HG02970 (cell line): ENCODE data around the gene NR6A1.
"Not testable (repeated sequence)": the region's sequence is repeated elsewhere in the genome, so short reads cannot be mapped to it uniquely, and the experiment has no call there.

Experiments
- ATAC-seq: cut with Tn5 transposase; IDR thresholded peaks from one replicate; pipeline ENCODE4 v1.9.1; 2021; ENCODE audit warnings: mild to moderate bottlenecking, moderate library complexity, moderate number of reproducible peaks; ENCODE audit not compliant: unreplicated experiment, low FRiP score

The NR6A1 gene

GRCh38 chr9:124624735-124624992 lies 146.4 kb downstream of the NR6A1 start:
- no peak for ATAC-seq

DNA sequence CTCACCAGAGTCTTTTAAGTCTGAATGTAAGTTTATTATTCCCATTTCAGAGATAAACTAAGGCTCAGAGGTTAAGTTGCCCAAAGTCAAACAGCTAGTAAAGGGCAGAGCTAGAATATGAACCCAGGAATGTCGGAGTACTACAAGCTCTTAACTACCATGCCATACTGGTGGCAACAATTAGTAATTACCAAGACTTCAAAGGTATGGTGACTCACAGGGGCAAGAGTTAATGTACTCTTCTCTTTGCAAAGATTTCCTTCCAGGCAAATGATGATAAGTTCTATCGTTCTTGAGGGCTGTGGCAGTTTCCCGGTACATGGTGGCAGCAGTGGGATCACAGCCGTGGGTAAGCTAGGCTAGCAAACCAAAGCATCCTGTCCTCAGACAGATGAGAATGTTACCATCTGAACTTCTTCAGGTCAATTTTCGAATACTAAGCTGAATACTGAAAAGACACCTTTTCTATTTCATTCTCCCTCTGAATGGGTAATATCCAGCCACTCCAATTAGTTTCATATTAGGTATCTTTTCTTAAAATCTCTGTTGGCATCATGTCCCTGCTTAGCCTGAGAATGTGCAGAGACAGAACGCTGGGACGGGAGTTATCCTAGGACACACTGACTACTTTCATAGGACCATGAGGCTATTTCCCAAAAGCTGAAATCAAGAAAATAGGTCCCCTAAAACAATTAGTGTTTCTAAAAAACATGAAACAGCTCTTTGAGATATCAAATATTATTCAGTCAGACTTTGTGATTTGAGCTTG lies 147.0 kb downstream of the NR6A1 start:
- no peak for ATAC-seq

GRCh38 chr9:124622882-124623281 lies 148.2 kb downstream of the NR6A1 start:
- ATAC-seq, result no peak

DNA sequence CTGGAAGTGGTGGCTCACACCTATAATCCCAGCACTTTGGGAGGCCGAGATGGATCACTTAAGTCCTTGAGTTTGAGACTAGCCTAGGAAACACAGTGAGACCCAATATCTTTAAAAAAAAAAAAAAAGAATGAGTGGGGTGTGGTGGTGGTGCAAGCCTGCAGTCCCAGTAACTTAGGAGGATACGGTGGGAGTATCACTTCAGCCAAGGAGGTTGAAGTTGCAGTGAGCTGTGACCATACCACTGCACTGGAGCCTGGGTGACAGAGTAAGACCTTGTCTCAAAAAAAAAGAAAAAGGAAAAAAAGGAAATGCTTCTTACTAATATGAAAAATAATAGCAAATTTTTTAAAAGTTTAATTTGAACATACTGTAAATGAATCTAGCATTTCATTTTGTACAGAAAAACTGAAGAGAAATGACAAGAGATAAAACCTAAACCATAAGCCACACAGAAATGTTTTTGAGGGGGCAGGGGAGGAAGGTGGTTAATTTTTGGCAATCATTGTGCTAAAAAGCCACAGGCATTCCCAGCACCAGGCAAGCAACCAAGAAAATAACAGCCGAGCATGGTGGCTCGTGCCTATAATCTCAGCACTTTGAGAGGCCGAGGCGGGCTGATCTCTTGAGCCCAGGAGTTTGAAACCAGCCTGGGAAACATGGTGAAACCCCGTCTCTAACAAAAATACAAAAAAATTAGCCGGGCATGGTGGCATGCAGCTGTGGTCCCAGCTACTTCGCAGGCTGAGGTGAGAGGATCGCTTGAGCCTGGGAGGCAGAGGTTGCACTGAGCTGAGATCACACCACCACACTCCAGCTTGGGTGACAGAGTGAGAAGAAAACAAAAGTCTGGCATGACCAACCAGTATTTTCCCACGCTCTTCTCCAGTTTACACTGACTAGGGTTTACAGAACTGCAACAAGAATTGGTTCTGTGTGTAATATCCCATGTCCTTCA lies 149.5 kb downstream of the NR6A1 start:
- ATAC-seq, result no peak

GRCh38 chr9:124618476-124618875 lies 152.6 kb downstream of the NR6A1 start:
- ATAC-seq, result no peak

GRCh38 chr9:124617477-124618141 lies 153.5 kb downstream of the NR6A1 start:
- no peak for ATAC-seq

- no peak for ATAC-seq
Observed at GRCh38 chr9:124616961-124617360, 154.2 kb downstream of the NR6A1 start.

- ATAC-seq, result not testable (repeated sequence)
Observed at GRCh38 chr9:124615840-124616239, 155.3 kb downstream of the NR6A1 start.

- no peak for ATAC-seq
Observed at GRCh38 chr9:124615100-124615742, 155.9 kb downstream of the NR6A1 start.

- no peak for ATAC-seq
Observed at GRCh38 chr9:124613849-124614248, 157.3 kb downstream of the NR6A1 start.

- no peak for ATAC-seq
Observed at GRCh38 chr9:124611106-124611505, 160.0 kb downstream of the NR6A1 start.

- ATAC-seq, result no peak
Observed at GRCh38 chr9:124606027-124606426, 165.1 kb downstream of the NR6A1 start.

DNA sequence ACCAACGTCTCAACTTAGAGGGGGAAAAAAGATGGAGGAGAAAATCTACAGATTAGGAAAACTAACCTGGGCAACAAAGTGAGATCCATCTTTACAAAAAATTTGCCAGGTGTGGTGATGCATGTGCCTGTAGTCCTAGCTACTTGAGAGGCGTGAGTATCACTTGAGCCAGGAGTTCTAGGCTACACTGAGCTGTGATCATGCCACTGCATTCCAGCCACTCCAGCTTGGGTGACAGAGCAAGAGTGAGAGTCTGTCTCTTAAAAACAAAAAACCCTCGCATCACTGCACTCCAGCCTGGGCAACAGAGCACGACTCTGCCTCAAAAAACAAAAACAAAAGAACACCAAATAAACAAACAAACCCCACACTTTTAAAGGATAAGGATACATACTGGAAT lies 165.9 kb downstream of the NR6A1 start:
- no peak for ATAC-seq

DNA sequence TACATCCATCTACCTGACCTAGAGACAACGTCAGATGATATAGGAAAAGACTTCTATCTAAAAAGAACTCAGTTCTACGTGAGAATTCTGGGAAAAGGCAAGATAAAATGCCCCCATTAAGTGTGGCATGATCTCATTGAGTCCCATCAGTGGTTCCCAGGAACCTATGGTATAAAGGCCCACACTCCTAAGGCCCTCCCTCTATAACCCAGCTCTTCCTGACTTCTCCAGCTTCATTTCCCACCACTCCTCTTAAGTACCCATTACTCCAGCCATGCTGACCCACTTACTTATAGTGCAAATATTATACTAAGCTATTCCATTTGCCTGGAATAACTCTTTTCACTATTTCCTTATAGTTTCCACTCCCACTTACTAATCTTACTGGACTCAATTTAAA lies 168.5 kb downstream of the NR6A1 start:
- no peak for ATAC-seq

- ATAC-seq, result no peak
Observed at GRCh38 chr9:124602204-124602603, 168.9 kb downstream of the NR6A1 start.

DNA sequence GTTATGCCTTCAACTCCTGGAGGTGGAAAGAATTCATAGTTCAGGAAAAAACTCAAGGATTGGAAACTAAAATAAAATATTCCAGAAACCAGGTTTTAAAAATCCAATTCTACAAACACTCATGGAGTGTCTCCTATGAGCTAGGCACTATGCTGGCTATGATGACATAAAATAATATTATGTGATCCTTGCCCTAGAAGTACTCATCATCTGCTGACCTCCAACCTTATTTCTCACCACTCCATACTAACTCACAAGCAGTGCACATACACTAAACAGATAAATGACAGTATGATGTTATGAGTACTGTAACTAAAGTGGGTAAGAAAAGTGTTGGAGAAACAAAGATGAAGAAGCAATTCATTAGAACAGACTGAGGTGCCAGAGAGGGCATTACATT lies 170.7 kb downstream of the NR6A1 start:
- no peak for ATAC-seq

DNA sequence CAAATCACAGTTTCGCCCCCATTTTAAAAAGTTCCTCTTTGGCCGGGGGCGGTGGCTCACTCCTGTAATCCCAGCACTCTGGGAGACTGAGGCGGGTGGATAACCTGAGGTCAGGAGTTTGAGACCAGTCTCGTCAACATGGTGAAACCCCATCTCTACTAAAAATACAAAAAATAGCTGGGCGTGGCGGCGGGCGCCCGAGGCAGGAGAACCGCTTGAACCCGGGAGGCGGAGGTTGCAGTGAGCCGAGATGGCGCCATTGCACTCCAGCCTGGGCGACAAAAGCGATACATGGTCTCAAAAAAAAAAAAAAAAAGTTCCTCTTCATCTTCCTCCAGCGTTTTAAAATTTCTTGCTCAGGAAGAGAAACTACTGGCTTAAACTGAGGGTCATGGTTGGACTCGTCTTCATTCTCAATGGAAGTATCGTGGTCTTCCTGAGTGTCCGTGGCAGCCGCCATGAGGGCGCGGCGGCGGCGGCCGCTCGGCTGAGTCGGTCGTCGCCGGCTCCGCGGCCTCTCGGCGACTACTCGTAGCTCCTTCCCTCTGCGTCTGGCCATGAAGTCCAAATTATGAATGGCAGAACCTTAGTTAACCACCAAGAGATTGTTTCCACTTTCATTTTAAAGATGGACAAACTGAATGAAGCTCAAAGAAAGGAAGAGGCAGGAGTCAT lies 171.9 kb downstream of the NR6A1 start:
- no peak for ATAC-seq

- no peak for ATAC-seq
Observed at GRCh38 chr9:124598048-124598447, 173.1 kb downstream of the NR6A1 start.

DNA sequence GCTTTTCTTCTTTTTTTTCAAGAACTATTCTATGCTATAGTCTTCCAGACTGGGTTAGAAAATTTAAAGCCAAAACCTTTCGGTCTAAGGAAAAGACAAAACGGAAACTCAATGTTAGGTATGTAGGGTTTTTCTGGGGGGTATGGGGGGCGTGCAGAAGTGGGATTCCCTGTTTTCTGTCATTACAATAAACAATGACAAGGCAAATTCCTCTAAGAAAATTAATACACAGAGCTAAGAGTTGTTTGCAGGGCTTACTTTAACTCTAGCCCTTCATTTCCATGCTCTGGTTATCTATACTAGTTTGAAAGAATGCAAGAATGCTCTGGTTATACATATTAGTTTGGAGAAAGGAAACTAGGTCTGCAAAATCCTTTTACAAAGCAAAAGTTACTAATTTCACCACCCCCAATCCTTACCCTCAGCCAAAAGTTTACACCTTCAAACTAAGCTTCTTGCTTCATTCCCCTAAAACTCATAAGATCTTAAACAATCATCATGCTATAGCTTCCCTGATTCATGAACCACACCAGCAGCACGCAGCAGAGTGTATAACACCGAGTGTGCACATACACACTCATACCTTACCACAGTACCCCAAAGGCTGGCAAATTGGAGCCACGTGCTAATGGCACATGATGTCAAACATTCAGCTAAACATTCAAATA lies 174.8 kb downstream of the NR6A1 start:
- no peak for ATAC-seq

DNA sequence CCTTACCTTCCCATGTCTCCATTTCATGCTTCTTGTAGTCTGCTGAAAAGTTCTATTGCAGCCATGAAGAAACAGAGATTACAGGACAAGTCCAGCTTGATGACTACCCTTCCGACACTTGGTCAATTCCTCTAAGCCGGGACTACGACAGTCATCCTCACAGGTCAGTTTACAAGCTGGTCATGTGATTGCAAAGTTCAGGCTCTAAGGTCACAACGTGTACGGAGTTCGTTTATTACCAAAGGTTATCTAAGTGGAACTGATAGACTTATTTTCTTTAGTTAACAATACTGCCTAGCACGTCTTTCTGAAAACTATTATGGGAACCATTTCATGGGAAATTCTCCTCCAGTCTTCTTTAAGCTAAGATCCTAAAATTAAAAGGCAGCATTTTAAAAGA lies 175.4 kb downstream of the NR6A1 start:
- ATAC-seq, result no peak
